GM21526 (cell line): ENCODE results near the gene CAPN10.
"Not testable (repeated sequence)": the region's sequence is repeated elsewhere in the genome, so short reads cannot be mapped to it uniquely, and the experiment has no call there.

Source experiments
- ATAC-seq: cut with Tn5 transposase; IDR thresholded peaks from one replicate; pipeline ENCODE4 v1.9.1; 2021; ENCODE audit warnings: moderate library complexity; ENCODE audit not compliant: unreplicated experiment, low FRiP score

Gene CAPN10

GRCh38 chr2:240599141-240599583 lies 12.6 kb downstream of the CAPN10 start:
- no peak for ATAC-seq

GRCh38 chr2:240600451-240600961 lies 14.0 kb downstream of the CAPN10 start:
- ATAC-seq, result no peak

GRCh38 chr2:240601061-240601830 lies 14.7 kb downstream of the CAPN10 start:
- no peak for ATAC-seq

- ATAC-seq, result no peak
Measured at GRCh38 chr2:240601831-240602160, 15.3 kb downstream of the CAPN10 start.

GRCh38 chr2:240602266-240603050 lies 15.9 kb downstream of the CAPN10 start:
- no peak for ATAC-seq

GRCh38 chr2:240603081-240603835 lies 16.7 kb downstream of the CAPN10 start:
- ATAC-seq, result no peak

- no peak for ATAC-seq
Measured at GRCh38 chr2:240603846-240604245, 17.3 kb downstream of the CAPN10 start.

- ATAC-seq, result no peak
Measured at GRCh38 chr2:240604291-240604938, 17.9 kb downstream of the CAPN10 start.

GRCh38 chr2:240604939-240605716 lies 18.6 kb downstream of the CAPN10 start:
- ATAC-seq, result no peak

GRCh38 chr2:240605867-240606743 lies 19.6 kb downstream of the CAPN10 start:
- ATAC-seq, result no peak

GRCh38 chr2:240611601-240612210 lies 25.2 kb downstream of the CAPN10 start:
- no peak for ATAC-seq

GRCh38 chr2:240613781-240614180 lies 27.2 kb downstream of the CAPN10 start:
- ATAC-seq, result no peak

- ATAC-seq, result no peak
Measured at GRCh38 chr2:240614391-240614790, 27.9 kb downstream of the CAPN10 start.

- ATAC-seq, result no peak
Measured at GRCh38 chr2:240615396-240615795, 28.9 kb downstream of the CAPN10 start.

GRCh38 chr2:240615820-240616547 lies 29.4 kb downstream of the CAPN10 start:
- no peak for ATAC-seq

GRCh38 chr2:240616860-240617666 lies 30.5 kb downstream of the CAPN10 start:
- ATAC-seq, result not testable (repeated sequence)

GRCh38 chr2:240618776-240619175 lies 32.2 kb downstream of the CAPN10 start:
- ATAC-seq, result no peak
